GM12875 (cell line): ENCODE results near the gene PTPN11.
A peak's percentile ranks its signal among the peaks of the same experiment; 100 is the strongest.
"Not testable (repeated sequence)": the region's sequence is repeated elsewhere in the genome, so short reads cannot be mapped to it uniquely, and the experiment has no call there.

Source experiments
- H3K4me3 ChIP-seq: one replicate; pipeline ENCODE4 v1.5.1; 2011; ENCODE audit warnings: low read depth, low read length, control low read depth
- CTCF ChIP-seq: IDR thresholded peaks from 2 replicates; pipeline ENCODE4 v1.5.1; 2011; ENCODE audit warnings: low read depth, mild to moderate bottlenecking, control low read depth, inconsistent platforms, low read length, moderate library complexity, borderline replicate concordance; ENCODE audit not compliant: insufficient read depth

The PTPN11 gene

GRCh38 chr12:112381406-112381882 lies 37.3 kb upstream of the PTPN11 start:
- no peak for TF ChIP-seq CTCF
- peak overlapping the region; percentile 90 for H3K4me3 ChIP-seq

GRCh38 chr12:112381883-112382796 lies 36.6 kb upstream of the PTPN11 start, which contains the start of gene HECTD4:
Gene HECTD4, minus strand, starts transcription at chr12:112382431. Its CDS starts 303 bp downstream, at chr12:112382128.
- no peak for TF ChIP-seq CTCF
- peak within 1 kb of the TSS; percentile 90 for H3K4me3 ChIP-seq

GRCh38 chr12:112382866-112383265 lies 35.9 kb upstream of the PTPN11 start:
- TF ChIP-seq CTCF: no peak
- peak overlapping the region; percentile 90 for H3K4me3 ChIP-seq

GRCh38 chr12:112386726-112387125 lies 32.0 kb upstream of the PTPN11 start:
- no peak overlapping the region for H3K4me3 ChIP-seq
- TF ChIP-seq CTCF: no peak

- no peak overlapping the region for H3K4me3 ChIP-seq
- TF ChIP-seq CTCF: no peak
Observed at GRCh38 chr12:112389228-112389627, 29.5 kb upstream of the PTPN11 start.

GRCh38 chr12:112389922-112390654 lies 28.7 kb upstream of the PTPN11 start:
- H3K4me3 ChIP-seq: not testable (repeated sequence)

GRCh38 chr12:112393328-112393727 lies 25.4 kb upstream of the PTPN11 start:
- H3K4me3 ChIP-seq: no peak overlapping the region
- TF ChIP-seq CTCF: no peak
